Inflammatory macrophage treated with lipopolysaccharide for 1 hour (primary cell): ENCODE data around the gene RPL7A.
"Not testable (repeated sequence)": the region's sequence is repeated elsewhere in the genome, so short reads cannot be mapped to it uniquely, and the experiment has no call there.

ENCODE experiments used
- DNase-seq, 2 donors: peaks; one replicate each; pipeline ENCODE4 v3.0.0-alpha.2; 2020 to 2022

RPL7A gene

GRCh38 chr9:133347985-133348717 is at the start of gene RPL7A, which contains the start of gene MED22:
TSS of gene RPL7A (plus strand) at chr9:133348218. CDS start at chr9:133348244, 26 bp downstream.
TSS of gene MED22 (minus strand) at chr9:133348131. CDS start at chr9:133346662, 1,469 bp downstream.
- DNase-seq: peak; percentile 96 to 99

GRCh38 chr9:133299996-133300395 is 48.0 kb upstream of the RPL7A start:
- not testable (repeated sequence) for DNase-seq

GRCh38 chr9:133301253-133302230 is 46.5 kb upstream of the RPL7A start:
- no peak for DNase-seq

- no peak for DNase-seq
Observed at GRCh38 chr9:133303266-133304157, 44.5 kb upstream of the RPL7A start.

- no peak for DNase-seq
Observed at GRCh38 chr9:133304158-133304470, 43.9 kb upstream of the RPL7A start.

- no peak for DNase-seq
Observed at GRCh38 chr9:133304477-133305377, 43.3 kb upstream of the RPL7A start.

GRCh38 chr9:133305731-133306130 is 42.3 kb upstream of the RPL7A start:
- DNase-seq: no peak

- no peak for DNase-seq
Observed at GRCh38 chr9:133306242-133307204, 41.5 kb upstream of the RPL7A start.

GRCh38 chr9:133307301-133307700 is 40.7 kb upstream of the RPL7A start:
- DNase-seq: no peak

GRCh38 chr9:133309608-133310007 is 38.4 kb upstream of the RPL7A start:
- no peak for DNase-seq

GRCh38 chr9:133315997-133316396 is 32.0 kb upstream of the RPL7A start:
- no peak for DNase-seq

GRCh38 chr9:133317551-133317950 is 30.5 kb upstream of the RPL7A start:
- DNase-seq: not testable (repeated sequence)

- DNase-seq: no peak
Observed at GRCh38 chr9:133320421-133320881, 27.6 kb upstream of the RPL7A start.

- no peak for DNase-seq
Observed at GRCh38 chr9:133321411-133321935, 26.5 kb upstream of the RPL7A start.

GRCh38 chr9:133322701-133323100 is 25.3 kb upstream of the RPL7A start:
- no peak for DNase-seq

- no peak for DNase-seq
Observed at GRCh38 chr9:133323211-133323610, 24.8 kb upstream of the RPL7A start.

GRCh38 chr9:133323991-133324703 is 23.9 kb upstream of the RPL7A start:
- DNase-seq: no peak

GRCh38 chr9:133327021-133327420 is 21.0 kb upstream of the RPL7A start:
- not testable (repeated sequence) for DNase-seq

- DNase-seq: no peak
Observed at GRCh38 chr9:133327834-133328484, 20.1 kb upstream of the RPL7A start.
